Mucosa of gallbladder (tissue), 1 donor: ENCODE data around the gene MUSK. TPM values are rescaled to one million over a fixed set of nuclear protein-coding genes. Genes with fewer than 3 reads are reported as not detected.

ENCODE experiments used
- DNase-seq: peaks from one replicate; pipeline ENCODE4 v3.0.0-alpha.2; 2020; ENCODE audit warnings: low spot score
- total RNA-seq: library from RNA; stranded (reverse); gene quantifications from one replicate; pipeline ENCODE4 v1.2.1, GENCODE V29; 2021
- donor health status: DM: no; HTN: no; CAD: no.

Gene MUSK
- total RNA-seq = 2.5 TPM

DNA sequence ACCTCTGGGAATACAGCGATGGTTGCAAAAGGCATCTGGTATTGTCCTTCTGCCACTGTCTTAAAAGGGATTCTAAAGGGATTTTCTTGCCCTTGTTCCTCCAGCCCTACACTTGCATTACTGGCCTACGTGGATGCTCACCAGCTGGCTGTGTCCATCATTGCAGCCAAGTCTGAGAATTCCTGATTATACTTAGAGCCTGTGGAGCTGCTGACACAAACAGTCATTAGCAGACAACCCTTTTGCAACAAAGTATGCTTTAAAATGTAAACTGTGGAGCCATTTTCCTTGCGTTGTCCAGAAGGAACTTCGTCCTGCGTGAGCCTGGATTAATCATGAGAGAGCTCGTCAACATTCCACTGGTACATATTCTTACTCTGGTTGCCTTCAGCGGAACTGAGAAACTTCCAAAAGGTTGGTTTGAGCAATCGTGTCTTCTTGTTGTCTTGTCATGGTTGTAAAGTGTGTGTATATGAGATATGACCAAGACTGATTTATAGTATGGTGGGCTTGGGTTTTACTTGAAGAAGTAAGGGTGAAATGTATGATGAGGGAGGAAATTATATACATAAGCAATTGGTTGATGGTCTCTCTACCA lies at the start of gene MUSK:
Gene MUSK, plus strand, starts transcription at position 222 of the 598 bp plus-strand sequence. Its CDS starts 114 bp downstream, at position 336.
- DNase-seq = no peak

DNA sequence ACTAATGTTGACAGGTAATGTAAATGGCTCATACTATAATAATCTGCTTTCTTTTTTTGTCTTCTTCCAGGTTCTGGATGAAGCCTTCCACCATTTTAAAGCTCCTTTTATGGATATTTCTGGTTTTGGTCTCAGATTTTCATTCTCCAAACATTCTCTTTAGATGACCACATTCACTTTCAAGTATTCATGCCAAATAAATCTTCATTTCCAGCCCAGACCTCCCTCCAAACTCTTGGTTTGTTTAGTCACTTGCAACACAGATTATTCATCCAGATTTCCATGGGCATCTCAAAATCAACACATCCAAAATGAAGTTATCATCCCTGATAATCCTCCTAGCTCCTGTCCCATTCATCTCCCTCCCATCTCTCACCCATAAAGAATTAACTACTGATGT lies 48.8 kb upstream of the MUSK start:
- DNase-seq = no peak

DNA sequence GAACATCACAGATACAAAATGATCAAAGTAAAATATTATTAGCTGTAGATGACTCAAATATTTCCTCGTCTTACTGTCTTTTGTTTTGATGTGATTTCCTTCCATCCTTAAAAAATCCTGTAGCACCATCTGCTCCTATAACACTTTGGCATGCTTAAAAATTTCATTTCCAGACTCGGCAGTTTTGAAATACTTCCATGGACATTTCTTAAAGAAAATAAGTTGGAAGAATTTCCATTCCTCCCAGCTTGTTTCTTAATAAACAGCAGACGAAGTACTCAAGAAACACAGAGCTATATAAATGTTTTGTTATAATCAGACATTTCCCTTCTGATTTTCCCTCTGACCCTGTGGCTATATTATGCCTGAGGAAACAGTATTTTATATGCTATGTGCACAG lies 47.9 kb upstream of the MUSK start:
- DNase-seq = no peak

DNA sequence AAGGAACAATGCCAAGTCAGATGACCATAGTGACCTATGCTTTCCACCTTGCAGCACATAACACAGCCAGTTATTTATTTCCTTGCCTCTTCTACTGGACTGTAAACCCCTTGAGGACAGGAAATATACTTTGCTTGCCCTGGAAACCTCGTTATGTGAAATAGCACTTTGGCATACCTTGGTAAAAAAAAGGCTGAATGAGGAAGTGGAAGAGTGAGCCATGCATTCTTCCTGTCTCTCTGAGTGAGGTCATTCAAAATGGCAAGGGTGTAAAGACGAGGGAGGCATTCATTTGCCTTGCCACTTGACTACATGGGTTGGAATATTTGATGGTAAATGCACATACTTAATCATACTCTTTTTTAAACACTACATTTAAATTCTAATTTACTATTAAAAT lies 46.2 kb upstream of the MUSK start:
- no peak for DNase-seq

DNA sequence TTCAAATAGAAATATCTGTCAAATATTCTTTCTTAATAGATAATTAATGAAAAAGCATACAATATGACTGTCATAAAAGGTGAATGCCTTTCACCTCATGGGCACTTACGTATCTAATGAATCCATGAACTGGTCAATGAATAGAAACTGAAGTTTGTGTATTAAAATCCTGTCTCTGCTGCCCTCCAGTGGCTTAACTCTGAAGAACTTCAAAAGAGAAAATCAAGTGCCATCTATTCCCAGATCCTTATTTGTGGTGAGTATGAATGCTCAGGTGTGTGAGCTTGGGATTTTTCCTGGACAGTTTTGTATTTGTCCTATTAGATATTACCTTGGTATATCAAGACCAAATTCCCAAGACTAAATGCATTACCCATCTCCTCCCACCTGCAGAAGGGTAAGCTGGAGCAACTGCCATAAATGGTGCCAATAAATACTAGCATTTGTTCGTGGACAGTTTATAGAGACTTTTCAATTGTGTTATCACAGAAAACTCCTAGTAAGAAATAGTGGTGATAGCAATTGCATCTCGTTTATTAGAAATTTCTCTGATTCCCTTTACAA lies 45.0 kb upstream of the MUSK start:
- peak; percentile 48 for DNase-seq

DNA sequence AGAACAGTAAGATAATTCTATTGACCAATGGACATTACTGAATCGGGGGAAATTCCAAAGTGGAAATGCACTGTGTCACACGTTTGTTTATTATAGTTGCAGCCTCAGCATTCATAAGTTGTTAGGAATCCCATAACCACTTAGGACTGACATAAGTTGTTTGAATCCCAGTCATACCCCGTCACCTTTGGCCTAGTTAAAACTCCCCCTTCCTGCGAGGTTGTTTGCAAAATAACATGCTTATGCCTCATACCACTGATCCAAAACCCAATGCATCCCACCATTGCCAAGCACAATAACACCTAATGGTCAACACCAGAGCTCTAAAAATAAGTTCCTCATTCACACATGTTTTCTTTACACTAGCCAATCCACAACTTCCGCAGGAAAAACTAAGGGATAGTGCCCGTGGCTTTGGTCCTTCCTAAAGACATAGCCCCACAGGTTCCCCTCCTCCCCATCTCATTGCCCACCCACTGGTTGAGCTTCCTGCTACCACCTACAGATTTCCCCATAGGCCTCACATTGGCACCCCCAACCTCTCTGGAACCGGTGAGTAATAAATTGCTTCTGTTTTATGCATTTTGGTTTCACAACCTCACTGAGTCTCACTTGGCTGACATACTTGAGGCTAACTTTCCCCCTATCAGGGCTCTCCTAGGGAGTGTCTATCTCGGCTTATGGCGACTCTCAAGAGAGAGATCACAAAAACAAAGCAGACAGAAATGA lies 42.3 kb upstream of the MUSK start:
- DNase-seq = no peak

DNA sequence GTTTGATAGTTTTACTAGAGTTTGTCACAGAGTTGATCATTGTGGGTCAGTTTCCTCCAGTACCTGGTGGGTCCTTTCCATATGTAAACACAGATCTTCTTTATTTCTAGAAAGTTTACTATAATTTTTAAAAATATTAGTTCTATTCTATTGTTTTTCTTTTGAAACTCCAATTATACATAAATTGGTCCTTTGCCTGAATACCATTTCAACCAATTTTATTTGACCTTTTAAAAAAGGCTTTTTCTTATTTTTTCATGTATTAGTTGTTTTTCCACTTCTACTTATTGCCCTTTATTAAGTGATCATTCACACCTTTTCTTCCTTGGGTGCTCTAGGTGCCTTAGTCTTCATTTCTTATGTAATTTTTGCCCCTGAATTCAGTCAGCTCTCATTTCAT lies 33.0 kb upstream of the MUSK start:
- no peak for DNase-seq

DNA sequence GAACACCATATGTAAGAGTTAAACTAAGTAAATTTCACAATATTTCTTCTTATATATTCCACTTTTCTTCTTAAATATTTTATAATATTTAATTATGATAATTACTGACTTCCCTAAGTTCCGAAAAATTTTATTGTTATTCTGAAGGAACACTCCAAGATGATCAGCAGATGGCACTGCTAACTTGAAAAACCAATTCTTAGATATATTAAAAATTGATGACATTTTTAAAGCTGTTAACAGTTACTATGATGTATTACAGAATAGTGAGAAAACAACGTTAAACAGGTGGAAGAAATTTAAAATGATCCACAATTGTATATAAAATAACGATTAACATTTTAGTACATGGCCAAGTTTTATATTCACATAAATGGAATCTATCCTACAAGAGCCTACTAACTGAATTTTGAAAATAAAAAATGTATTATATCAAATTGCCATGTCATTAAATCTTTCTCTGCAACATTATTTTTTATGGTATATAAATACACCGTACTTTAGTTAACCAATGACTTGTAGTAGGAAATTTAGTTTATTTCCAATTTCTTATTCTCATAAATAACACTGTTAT lies 30.1 kb upstream of the MUSK start:
- no peak for DNase-seq

DNA sequence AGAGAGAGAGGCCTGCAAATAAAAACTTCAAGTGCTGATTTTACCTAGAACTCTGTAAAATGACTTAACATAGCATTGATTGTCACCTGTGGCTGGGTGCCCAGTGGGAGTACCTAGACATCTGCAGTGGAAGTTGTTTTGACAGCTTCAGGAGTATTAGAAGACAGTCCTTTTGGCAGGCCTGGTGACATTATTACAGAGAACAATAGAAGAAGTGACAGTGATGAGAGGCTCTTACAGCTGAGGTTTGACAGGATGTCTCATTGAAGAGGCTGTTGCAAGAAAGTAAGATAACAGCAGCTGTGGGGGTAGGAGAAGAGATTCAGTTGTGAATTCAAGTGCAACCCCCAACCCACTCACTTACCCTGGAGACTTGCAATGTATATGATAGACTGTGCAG lies 27.9 kb upstream of the MUSK start:
- no peak for DNase-seq

DNA sequence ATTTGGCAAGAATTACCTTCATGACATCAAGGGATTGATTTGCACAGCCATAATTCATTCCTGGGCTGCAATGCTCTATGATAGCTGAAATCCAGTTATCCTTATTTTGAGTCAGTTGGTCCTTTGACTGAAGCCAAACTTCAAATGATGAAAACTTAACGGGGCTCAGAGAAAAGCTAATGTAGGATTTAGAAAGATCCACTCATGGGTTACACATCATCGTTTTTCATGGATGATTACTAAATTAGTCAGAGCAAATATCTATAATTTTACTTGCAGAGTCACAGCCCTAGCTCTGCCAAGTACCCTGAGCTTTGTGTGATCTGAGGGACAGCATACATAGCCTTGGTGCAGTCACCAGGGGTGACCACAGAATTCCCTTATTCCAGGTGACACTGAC lies 27.3 kb upstream of the MUSK start:
- no peak for DNase-seq

DNA sequence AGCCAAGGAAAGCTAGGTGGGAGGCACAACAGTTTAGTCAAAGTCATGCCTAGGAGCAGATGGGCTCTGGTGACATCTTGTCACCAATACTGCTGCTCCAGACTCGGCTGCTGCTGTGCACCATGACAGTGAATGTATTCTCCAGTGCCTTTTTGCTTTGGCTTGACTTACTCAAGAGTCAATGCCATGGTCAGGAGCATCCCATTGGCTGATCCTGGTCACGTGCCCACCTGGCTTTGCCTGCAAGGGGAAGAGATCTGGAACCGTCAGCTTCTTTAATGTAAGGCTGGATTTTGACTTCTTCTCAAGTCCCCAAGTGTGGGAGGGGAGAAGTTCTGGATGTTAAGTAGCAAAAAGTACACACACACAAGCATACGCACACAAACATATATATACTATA lies 19.9 kb upstream of the MUSK start:
- no peak for DNase-seq

DNA sequence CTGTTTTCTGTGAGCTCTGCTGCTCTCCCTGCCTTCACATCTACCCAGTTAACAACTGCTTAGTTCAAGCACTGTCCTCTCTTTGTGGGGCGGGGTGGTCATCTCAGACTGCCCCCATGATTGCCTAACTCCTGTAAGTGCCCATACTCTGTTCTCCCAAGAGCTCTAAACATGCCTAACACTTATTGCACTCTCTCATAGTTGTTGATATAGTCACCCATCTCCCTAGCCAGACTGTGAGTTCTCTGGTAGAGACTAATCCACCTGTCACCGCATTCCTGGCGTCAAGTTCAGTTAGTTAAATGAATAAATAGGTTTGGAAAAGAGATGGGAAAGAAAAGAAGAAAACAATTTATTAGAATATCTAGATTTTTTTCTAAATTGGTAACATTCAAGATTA lies 18.3 kb upstream of the MUSK start:
- DNase-seq = no peak

DNA sequence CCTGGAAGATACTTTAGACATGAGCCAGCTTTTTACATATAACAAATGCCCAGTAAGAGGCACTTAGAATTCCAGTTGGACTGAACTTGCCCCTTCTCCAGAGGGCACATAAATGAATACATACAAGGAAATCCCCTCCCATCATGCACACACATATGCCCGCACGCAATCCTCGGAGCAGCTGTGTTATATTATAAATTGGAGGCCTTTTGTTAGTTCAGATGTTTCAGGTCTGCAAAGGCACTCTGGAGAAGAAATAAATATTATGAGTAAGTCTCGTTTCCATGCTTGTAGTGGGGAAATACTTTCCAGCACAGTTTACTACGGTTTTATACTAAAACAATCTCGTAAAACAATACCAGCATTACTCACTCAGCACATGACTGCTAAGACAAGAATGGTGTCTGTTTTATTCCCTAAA lies 17.6 kb upstream of the MUSK start:
- no peak for DNase-seq

DNA sequence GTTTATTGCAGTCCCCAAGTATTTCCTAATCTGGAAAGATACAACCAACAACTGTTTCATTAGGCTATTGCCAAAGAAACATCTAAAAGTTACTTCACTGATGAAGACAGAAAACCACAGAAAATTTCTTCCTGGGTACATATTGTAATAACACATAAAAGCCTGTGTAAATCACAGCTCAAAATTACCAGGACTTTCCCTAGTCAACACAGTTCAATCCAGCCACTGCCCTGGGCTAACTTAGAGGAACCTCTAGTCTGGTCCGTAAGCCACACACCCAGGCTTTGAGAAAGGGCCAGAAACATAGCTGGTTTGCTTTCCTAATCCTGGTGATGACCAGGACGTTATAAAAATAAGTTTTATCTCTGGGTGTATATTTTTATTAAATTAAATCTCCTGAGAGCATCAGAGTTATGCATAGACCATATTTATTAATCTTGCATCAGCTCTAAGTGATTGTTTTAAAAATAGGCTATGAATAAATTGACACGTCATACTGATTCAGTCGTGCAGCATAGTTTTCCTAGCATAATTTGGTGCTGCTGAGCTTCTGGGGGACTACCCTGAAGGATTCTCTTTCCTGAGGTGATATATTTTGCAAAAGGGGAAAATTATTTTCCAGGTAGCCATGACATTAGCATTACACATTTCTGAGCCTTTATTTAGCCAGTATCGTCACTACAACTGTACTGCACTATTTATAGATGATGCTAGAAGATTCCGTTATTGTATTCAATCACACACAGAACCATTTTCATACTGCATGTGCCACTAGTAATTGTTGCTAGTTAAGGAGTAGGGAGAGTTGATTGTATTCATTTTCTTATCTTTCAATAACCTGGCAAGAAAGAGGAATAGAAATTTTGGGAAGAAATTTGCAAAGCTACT lies 12.6 kb upstream of the MUSK start:
- DNase-seq = no peak

DNA sequence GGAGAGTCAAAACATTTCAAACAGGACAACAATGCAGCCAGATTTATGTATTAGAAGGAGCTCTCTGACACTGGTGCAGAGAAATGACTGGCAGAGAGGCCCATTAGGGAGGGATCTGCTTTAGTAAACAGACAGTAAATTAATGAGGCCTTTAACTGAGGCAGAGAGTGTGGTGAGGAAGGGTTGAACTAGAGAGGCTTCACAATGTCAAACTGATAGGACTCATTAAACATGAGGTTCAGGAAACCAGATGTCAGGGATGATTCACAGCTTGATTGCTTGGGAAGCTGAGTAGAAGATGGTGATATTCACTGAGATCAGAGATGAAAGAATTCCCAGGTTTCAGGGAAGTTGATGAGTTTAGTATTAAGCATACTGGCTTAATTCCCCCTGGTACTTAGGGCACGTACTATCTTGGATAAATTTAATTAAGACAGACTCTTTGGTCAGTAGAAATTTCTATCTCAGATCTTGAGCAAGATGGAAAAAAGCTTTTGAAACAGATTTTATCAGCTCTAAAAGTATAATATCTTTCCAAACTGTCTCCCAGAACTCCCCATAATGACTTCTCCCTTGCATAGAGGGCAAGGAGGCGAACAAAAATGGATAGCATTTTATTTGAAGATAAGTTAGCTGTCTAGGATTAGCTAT lies 8.6 kb upstream of the MUSK start:
- no peak for DNase-seq

DNA sequence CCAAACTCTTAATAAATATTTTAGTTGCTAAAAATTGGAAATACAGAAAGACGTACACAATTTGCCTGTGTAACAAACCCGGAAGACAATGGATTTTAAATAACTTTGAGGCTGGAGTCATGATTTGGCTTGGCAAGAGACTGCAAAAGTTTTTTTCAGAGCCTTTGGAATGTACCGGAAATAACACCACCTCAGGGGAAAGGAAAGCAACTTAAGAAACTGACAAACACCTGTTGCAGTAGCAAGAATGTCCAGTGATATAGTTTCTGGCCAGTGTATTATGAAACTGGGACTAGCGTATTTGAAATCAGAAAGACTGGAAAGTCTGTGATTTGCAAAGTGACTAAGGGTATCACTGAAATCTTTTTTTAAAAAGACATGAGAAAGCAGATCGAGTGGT lies 842 bp downstream of the MUSK start:
- no peak for DNase-seq

DNA sequence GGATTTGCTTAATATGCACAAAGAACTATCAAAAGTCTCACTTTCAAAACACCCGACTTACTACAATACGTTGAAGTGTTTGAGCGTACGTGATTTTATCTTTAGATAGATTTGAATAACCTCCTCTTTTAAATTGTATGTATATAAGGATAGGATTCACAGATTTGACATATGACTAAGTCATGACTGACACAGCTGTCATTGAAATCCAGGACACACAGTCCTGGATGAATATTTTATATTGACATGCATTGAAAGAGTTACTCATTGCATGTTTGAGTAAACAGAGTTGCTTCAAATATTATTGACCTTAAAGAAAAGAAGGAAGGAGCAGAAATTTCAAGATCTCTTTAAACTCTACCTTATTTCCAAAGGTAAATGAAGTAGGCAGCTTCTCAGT lies 3.3 kb downstream of the MUSK start:
- no peak for DNase-seq

DNA sequence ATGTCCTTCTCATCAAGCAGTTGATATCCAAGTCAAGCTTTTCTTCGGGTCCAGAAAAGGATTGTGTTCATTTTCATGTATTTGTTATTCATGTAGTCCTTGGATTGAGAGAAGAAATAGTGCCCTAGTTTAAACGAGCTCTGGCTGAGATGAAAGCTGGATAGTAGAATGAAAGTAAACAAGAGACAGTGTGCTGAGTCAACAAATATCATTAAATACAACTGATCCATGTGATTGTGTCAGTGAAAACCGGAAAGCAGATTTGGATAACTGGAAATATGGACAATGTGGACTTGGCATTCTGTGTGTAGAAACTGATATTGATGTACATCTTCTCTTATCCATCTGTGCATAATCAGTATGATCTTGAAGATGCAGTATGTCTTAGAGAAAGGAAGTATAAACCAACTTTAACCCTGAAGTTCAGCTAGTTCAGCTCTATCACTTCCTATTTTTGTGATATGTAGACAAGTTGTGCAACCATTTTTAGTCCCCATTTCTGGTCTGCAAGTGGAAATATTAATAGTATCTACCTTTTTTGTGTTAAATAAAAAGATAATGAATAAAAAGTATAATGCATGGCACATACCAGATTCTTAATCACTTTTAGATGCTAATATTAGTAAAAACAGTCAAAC lies 4.4 kb downstream of the MUSK start:
- DNase-seq = no peak

DNA sequence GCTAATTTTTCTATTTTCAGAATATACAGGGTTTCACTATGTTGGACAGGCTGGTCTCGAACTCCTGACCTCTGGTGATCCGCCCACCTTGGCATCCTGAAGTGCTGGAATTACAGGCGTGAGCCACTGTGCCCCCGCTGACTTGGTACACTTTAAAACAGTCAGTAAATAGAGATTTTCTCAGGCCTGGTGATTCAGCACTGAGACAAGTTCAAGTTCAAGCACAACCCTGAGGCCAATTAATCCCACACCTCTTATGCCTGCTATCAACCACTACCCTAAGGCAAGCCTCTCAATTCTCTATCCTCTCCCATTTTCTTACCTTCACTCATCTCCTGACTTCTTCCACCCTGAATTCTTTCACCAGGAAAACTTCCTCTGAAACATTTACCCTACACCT lies 18.9 kb downstream of the MUSK start:
- DNase-seq = no peak

DNA sequence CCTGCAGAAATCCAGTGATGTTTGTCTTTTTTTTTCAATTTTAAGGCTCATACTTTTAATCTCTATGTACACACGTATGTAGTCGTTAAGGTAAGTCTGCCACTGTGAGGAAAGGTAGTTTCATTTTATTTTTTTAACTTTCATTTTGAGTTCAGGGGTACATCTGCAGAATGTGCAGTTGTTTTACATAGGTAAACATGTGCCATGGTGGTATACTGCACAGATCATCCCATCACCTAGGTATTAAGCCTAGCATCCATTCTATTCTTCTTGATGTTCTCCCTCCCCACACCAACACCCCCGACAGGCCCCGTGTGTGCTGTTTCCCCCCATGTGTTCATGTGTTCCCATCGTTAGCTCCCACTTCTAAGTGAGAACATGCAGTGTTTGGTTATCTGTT lies 19.7 kb downstream of the MUSK start:
- no peak for DNase-seq

DNA sequence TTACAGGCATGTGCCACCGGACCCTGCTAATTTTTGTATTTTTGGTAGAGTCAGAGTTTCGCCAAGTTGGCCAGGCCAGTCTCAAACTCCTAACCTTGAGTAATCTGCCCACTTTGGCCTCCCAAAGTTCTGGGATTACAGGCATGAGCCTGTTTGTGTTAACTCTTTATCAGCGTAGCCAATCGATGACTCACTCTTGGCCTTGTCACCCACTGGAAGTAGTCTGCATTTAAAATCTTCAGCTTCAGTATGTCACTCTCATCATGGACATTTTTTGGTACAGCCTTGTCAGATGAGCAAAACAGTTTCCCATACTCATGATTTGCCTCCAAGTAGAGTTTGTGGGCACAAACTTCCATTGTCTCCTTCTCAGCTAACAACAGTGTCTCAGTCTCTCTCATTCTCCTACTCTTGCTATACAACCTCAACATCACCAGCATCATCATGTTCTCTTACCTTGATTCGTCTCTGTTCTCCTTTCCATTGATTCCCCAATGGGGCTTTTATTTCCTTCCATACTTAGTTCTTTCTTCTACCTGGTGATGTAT lies 22.5 kb downstream of the MUSK start:
- DNase-seq = no peak
